Endothelial cell of umbilical vein (primary cell): ENCODE results near the gene PTTG1.

Experiments
- CTCF ChIP-seq, 2 donors: IDR thresholded peaks; 1 replicate in 1 of 2; 2 replicates in 1 of 2; pipeline ENCODE4 v1.5.1; 2011; ENCODE audit warnings: low read length in 2 of 2, mild to moderate bottlenecking in 2 of 2, moderate library complexity in 2 of 2, control low read depth in 1 of 2, inconsistent platforms in 1 of 2, low read depth in 1 of 2; ENCODE audit not compliant: insufficient read depth in 1 of 2; ENCODE audit errors: extremely low read depth in 1 of 2
- MYC ChIP-seq: IDR thresholded peaks from one replicate; pipeline ENCODE4 v1.6.1; 2011; ENCODE audit warnings: mild to moderate bottlenecking, low read depth, low read length

- TF ChIP-seq CTCF (IDR thresholded peaks at IDR 0.05; ENCODE audit: extremely low read depth in 1 of 2, insufficient read depth in 1 of 2, low read depth in 1 of 2, low read length in 2 of 2): no peak
- no peak for TF ChIP-seq MYC
Observed at GRCh38 chr5:160469156-160470144, 47.8 kb downstream of the PTTG1 start.
